HEK293 (cell line): ENCODE data around the gene ADGRL1.

Experiments used
- CTCF ChIA-PET: fragments of 350-600 bp; formaldehyde crosslinking; extraction: SDS; loops from one replicate; lab custom pipeline; 2021; ENCODE audit warnings: antibody characterized with exemption; lab: Yijun Ruan, JAX
- POLR2A ChIA-PET: fragments of 300-600 bp; formaldehyde crosslinking; extraction: SDS; loops from one replicate; lab custom pipeline; 2020; ENCODE audit warnings: antibody characterized with exemption, inconsistent platforms; lab: Yijun Ruan, JAX
- H3K27ac ChIP-seq: fragments of 200-500 bp; sonication (Bioruptor generic); 2 replicates; pipeline ENCODE4 v1.5.1; 2014; ENCODE audit warnings: low read depth, low read length, control low read depth, inconsistent platforms; ENCODE audit errors: extremely low read depth
- H3K36me3 ChIP-seq, 2 experiments: fragments of 200-500 bp in 1 of 2; sonication (Bioruptor generic) in 1 of 2; 1 replicate in 1 of 2; 2 replicates in 1 of 2; pipeline ENCODE4 v1.5.1; 2014 to 2017; ENCODE audit warnings: inconsistent platforms in 2 of 2, low read length in 2 of 2; ENCODE audit not compliant: control insufficient read depth in 2 of 2, insufficient read depth in 1 of 2
- H3K4me1 ChIP-seq: fragments of 200-500 bp; sonication (Bioruptor generic); 2 replicates; pipeline ENCODE4 v1.5.1; 2014; ENCODE audit warnings: mild to moderate bottlenecking, low read length, inconsistent platforms; ENCODE audit not compliant: control insufficient read depth, insufficient read depth
- H3K4me3 ChIP-seq: 2 replicates; pipeline ENCODE4 v1.5.1; 2011; ENCODE audit warnings: low read depth, mild to moderate bottlenecking, control low read depth, low read length, moderate library complexity
- H3K9me3 ChIP-seq: fragments of 200-500 bp; sonication (Bioruptor generic); 2 replicates; pipeline ENCODE4 v1.5.1; 2014; ENCODE audit warnings: low read depth, low read length, inconsistent platforms; ENCODE audit not compliant: control insufficient read depth, insufficient read depth
- EGR2 ChIP-seq: fragments of 450-650 bp; formaldehyde crosslinking; IDR thresholded peaks from 2 replicates; pipeline ENCODE4 v1.5.1; 2016; ENCODE audit warnings: low read depth, missing biosample characterization, missing genetic modification characterization
- HOXC10 ChIP-seq: sonication (generic); formaldehyde crosslinking; IDR thresholded peaks from 2 replicates; pipeline ENCODE4 v1.8.1; 2023; ENCODE audit warnings: mild to moderate bottlenecking, missing genetic modification reagents
- SALL2 ChIP-seq: fragments of 450-650 bp; formaldehyde crosslinking; IDR thresholded peaks from 2 replicates; pipeline ENCODE4 v1.5.0; 2017; ENCODE audit warnings: missing biosample characterization, mild to moderate bottlenecking, missing genetic modification characterization, borderline replicate concordance
- SP2 ChIP-seq: fragments of 450-650 bp; formaldehyde crosslinking; IDR thresholded peaks from 2 replicates; pipeline ENCODE4 v1.5.1; 2016; ENCODE audit warnings: missing biosample characterization, missing genetic modification characterization
- ZBTB1 ChIP-seq: fragments of 450-650 bp; formaldehyde crosslinking; IDR thresholded peaks from 2 replicates; pipeline ENCODE4 v1.5.1; 2016; ENCODE audit warnings: missing biosample characterization, missing genetic modification characterization
- ZBTB48 ChIP-seq: fragments of 450-650 bp; formaldehyde crosslinking; IDR thresholded peaks from 2 replicates; pipeline ENCODE4 v1.5.1; 2016; ENCODE audit warnings: missing biosample characterization, missing genetic modification characterization
- ZIC2 ChIP-seq: fragments of 450-650 bp; formaldehyde crosslinking; IDR thresholded peaks from 2 replicates; pipeline ENCODE4 v1.5.1; 2016; ENCODE audit warnings: missing biosample characterization, missing genetic modification characterization
- ZNF10 ChIP-seq: fragments of 450-650 bp; formaldehyde crosslinking; IDR thresholded peaks from 2 replicates; pipeline ENCODE4 v1.5.1; 2017; ENCODE audit warnings: missing biosample characterization, missing genetic modification characterization
- ZNF114 ChIP-seq: fragments of 450-650 bp; formaldehyde crosslinking; IDR thresholded peaks from 2 replicates; pipeline ENCODE4 v1.5.0; 2017; ENCODE audit warnings: missing biosample characterization, missing genetic modification characterization
- ZNF157 ChIP-seq: fragments of 450-650 bp; formaldehyde crosslinking; IDR thresholded peaks from 2 replicates; pipeline ENCODE4 v1.5.1; 2016; ENCODE audit warnings: missing biosample characterization, missing genetic modification characterization
- ZNF169 ChIP-seq: fragments of 450-650 bp; formaldehyde crosslinking; IDR thresholded peaks from 2 replicates; pipeline ENCODE4 v1.5.1; 2016; ENCODE audit warnings: missing biosample characterization, missing genetic modification characterization
- ZNF274 ChIP-seq, 2 experiments: fragments of 200-500 bp in 1 of 2; fragments of 450-650 bp in 1 of 2; sonication (Bioruptor generic) in 1 of 2; formaldehyde crosslinking in 1 of 2; IDR thresholded peaks; 2 replicates each; pipeline versions ENCODE4 v1.5.1 to v1.6.1; 2014 to 2016; ENCODE audit warnings: borderline replicate concordance in 1 of 2, inconsistent platforms in 1 of 2, low read length in 1 of 2, missing biosample characterization in 1 of 2, missing genetic modification characterization in 1 of 2
- ZNF354C ChIP-seq: fragments of 450-650 bp; formaldehyde crosslinking; IDR thresholded peaks from 2 replicates; pipeline ENCODE4 v1.5.1; 2016; ENCODE audit warnings: missing biosample characterization, missing genetic modification characterization, low read depth, borderline replicate concordance
- ZNF391 ChIP-seq: fragments of 450-650 bp; formaldehyde crosslinking; IDR thresholded peaks from 2 replicates; pipeline ENCODE4 v1.5.1; 2016; ENCODE audit warnings: low read depth, missing biosample characterization, missing genetic modification characterization, borderline replicate concordance
- ZNF501 ChIP-seq: fragments of 450-650 bp; formaldehyde crosslinking; IDR thresholded peaks from 2 replicates; pipeline ENCODE4 v1.5.1; 2016; ENCODE audit warnings: missing biosample characterization, missing genetic modification characterization
- ZNF529 ChIP-seq: fragments of 450-650 bp; formaldehyde crosslinking; IDR thresholded peaks from 2 replicates; pipeline ENCODE4 v1.5.1; 2017; ENCODE audit warnings: missing genetic modification characterization, missing biosample characterization; ENCODE audit not compliant: insufficient replicate concordance
- ZNF544 ChIP-seq: fragments of 450-650 bp; formaldehyde crosslinking; IDR thresholded peaks from 2 replicates; pipeline ENCODE4 v1.5.0; 2017; ENCODE audit warnings: missing biosample characterization, missing genetic modification characterization
- ZNF596 ChIP-seq: fragments of 450-650 bp; IDR thresholded peaks from 2 replicates; pipeline ENCODE4 v1.5.0; 2018; ENCODE audit warnings: missing biosample characterization, mild to moderate bottlenecking, missing genetic modification characterization, moderate library complexity
- ZNF777 ChIP-seq: fragments of 450-650 bp; formaldehyde crosslinking; IDR thresholded peaks from 2 replicates; pipeline ENCODE4 v1.5.1; 2017; ENCODE audit warnings: missing biosample characterization, missing genetic modification characterization, borderline replicate concordance
- ZNF792 ChIP-seq: fragments of 450-650 bp; formaldehyde crosslinking; IDR thresholded peaks from 2 replicates; pipeline ENCODE4 v1.5.1; 2016; ENCODE audit warnings: missing biosample characterization, missing genetic modification characterization
- TF ChIP-seq, protein P1 (sequence below): fragments of 450-650 bp; formaldehyde crosslinking; IDR thresholded peaks from 2 replicates; pipeline ENCODE4 v1.5.1; 2016; ENCODE audit warnings: missing biosample characterization, missing genetic modification characterization, borderline replicate concordance
- TF ChIP-seq, protein P2 (sequence below): fragments of 450-650 bp; formaldehyde crosslinking; IDR thresholded peaks from 2 replicates; pipeline ENCODE4 v1.5.1; 2016; ENCODE audit warnings: missing biosample characterization, missing genetic modification characterization
- TF ChIP-seq, protein P3 (sequence below): fragments of 450-650 bp; formaldehyde crosslinking; IDR thresholded peaks from 2 replicates; pipeline ENCODE4 v1.5.1; 2016; ENCODE audit warnings: missing biosample characterization, missing genetic modification characterization
- TF ChIP-seq, protein P4 (sequence below): sonication (generic); formaldehyde crosslinking; IDR thresholded peaks from 2 replicates; pipeline ENCODE4 v1.8.1; 2022; ENCODE audit warnings: mild to moderate bottlenecking, moderate library complexity, missing genetic modification reagents
- TF ChIP-seq, protein P5 (sequence below): fragments of 450-650 bp; formaldehyde crosslinking; IDR thresholded peaks from 2 replicates; pipeline ENCODE4 v1.5.1; 2017; ENCODE audit warnings: missing biosample characterization, missing genetic modification characterization

The ADGRL1 gene

DNA sequence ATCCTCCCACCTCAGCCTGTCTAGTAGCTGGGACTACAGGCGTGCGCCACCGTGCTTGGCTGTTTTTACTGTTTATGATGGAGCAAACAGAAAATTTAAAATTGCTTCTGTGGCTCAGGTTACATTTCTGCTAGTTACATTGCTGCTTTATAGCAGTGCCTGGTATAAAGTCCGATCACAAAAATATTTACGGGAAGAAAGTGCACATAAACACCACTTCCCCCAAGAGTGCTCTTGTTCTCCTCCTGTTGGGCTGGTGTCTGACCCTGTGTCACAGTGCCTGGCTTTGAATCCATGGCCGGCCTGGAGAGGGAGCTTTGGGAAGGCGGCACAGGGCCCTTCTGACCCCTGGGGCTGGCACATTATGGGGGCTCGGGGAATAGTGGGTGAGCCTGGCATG lies 100.3 kb downstream of the ADGRL1 start:
- POLR2A ChIA-PET, result no interaction called here
- Histone ChIP-seq H3K4me1 (no peaks in the 10 kb centered on the region), H3K9me3 (no peaks in the 10 kb centered on the region), H3K27ac (no peak overlapping the region), H3K4me3 (no peak overlapping the region), H3K36me3 (peaks cover 11 to 54% of the 10 kb centered on the region in 2 experiments; a peak in 2 of 3 replicates)
- TF ChIP-seq EGR2 (tag by site-specific recombination) (no peak), ZNF529 (tag by site-specific recombination) (no peak), ZIC2 (tag by site-specific recombination) (no peak), ZNF596 (tag by site-specific recombination) (no peak), ZNF792 (tag by site-specific recombination) (no peak), ZNF501 (no peak), SP2 (tag by site-specific recombination) (no peak), ZNF777 (tag by site-specific recombination) (no peak), SALL2 (tag by site-specific recombination) (no peak), ZNF274 (IDR thresholded peaks at IDR 0.05; ENCODE audit: low read length) (no peak), ZNF274 (tag by site-specific recombination; IDR thresholded peaks at IDR 0.05; ENCODE audit: borderline replicate concordance) (no peak), HOXC10 (CRISPR knock-in tag) (no peak), ZBTB1 (tag by site-specific recombination) (no peak), ZNF354C (tag by site-specific recombination) (no peak)
- TF ChIP-seq, protein P1, sequence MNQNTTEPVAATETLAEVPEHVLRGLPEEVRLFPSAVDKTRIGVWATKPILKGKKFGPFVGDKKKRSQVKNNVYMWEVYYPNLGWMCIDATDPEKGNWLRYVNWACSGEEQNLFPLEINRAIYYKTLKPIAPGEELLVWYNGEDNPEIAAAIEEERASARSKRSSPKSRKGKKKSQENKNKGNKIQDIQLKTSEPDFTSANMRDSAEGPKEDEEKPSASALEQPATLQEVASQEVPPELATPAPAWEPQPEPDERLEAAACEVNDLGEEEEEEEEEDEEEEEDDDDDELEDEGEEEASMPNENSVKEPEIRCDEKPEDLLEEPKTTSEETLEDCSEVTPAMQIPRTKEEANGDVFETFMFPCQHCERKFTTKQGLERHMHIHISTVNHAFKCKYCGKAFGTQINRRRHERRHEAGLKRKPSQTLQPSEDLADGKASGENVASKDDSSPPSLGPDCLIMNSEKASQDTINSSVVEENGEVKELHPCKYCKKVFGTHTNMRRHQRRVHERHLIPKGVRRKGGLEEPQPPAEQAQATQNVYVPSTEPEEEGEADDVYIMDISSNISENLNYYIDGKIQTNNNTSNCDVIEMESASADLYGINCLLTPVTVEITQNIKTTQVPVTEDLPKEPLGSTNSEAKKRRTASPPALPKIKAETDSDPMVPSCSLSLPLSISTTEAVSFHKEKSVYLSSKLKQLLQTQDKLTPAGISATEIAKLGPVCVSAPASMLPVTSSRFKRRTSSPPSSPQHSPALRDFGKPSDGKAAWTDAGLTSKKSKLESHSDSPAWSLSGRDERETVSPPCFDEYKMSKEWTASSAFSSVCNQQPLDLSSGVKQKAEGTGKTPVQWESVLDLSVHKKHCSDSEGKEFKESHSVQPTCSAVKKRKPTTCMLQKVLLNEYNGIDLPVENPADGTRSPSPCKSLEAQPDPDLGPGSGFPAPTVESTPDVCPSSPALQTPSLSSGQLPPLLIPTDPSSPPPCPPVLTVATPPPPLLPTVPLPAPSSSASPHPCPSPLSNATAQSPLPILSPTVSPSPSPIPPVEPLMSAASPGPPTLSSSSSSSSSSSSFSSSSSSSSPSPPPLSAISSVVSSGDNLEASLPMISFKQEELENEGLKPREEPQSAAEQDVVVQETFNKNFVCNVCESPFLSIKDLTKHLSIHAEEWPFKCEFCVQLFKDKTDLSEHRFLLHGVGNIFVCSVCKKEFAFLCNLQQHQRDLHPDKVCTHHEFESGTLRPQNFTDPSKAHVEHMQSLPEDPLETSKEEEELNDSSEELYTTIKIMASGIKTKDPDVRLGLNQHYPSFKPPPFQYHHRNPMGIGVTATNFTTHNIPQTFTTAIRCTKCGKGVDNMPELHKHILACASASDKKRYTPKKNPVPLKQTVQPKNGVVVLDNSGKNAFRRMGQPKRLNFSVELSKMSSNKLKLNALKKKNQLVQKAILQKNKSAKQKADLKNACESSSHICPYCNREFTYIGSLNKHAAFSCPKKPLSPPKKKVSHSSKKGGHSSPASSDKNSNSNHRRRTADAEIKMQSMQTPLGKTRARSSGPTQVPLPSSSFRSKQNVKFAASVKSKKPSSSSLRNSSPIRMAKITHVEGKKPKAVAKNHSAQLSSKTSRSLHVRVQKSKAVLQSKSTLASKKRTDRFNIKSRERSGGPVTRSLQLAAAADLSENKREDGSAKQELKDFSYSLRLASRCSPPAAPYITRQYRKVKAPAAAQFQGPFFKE (tag by site-specific recombination), result no peak
- CTCF ChIA-PET, result interaction anchor here (1.1 kb wide), 2 partner anchors 31 to 90 kb away, joined by 3 read pairs; partner anchors contain the start of gene ASF1B

DNA sequence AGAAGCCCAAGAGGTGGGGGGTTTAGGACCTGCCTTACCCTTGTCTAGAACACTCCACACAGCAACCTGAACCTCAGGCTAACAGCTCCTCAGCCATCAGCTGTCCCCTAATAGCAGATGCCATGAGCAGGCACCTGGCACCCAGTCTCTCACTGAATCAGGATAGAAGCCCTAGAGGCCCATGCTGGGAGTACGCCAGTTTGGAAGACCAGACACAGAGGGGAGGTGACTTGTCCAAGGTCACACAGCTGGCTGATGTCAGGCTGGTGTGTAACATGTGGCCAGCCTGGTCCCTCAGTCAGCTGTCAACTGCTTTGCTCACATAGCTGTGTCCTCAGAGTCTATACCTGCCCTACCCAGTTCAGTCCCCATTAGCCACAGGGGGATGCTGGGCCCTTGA lies 102.7 kb downstream of the ADGRL1 start:
- ChIA-PET CTCF (interaction anchor here (0.6 kb wide), 1 partner anchor 218 kb away, joined by 5 read pairs; no protein-coding TSS in a partner anchor), POLR2A (interaction anchor here (1.8 kb wide), 1 partner anchor 33 kb away, joined by 5 read pairs; the partner anchor contains the start of gene ASF1B)
- Histone ChIP-seq H3K36me3 (peaks cover 24 to 62% of the 10 kb centered on the region in 2 experiments; a peak in 2 of 3 replicates), H3K27ac (no peak overlapping the region), H3K4me3 (no peak overlapping the region), H3K4me1 (no peaks in the 10 kb centered on the region), H3K9me3 (no peaks in the 10 kb centered on the region)
- TF ChIP-seq, protein P2, sequence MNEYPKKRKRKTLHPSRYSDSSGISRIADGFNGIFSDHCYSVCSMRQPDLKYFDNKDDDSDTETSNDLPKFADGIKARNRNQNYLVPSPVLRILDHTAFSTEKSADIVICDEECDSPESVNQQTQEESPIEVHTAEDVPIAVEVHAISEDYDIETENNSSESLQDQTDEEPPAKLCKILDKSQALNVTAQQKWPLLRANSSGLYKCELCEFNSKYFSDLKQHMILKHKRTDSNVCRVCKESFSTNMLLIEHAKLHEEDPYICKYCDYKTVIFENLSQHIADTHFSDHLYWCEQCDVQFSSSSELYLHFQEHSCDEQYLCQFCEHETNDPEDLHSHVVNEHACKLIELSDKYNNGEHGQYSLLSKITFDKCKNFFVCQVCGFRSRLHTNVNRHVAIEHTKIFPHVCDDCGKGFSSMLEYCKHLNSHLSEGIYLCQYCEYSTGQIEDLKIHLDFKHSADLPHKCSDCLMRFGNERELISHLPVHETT (tag by site-specific recombination), result no peak
- TF ChIP-seq ZNF544 (tag by site-specific recombination) (no peak), ZBTB48 (tag by site-specific recombination) (no peak), ZNF169 (tag by site-specific recombination) (no peak), ZNF157 (tag by site-specific recombination) (no peak), ZNF10 (no peak), ZNF114 (tag by site-specific recombination) (no peak), ZNF391 (tag by site-specific recombination) (no peak)
- TF ChIP-seq, protein P3, sequence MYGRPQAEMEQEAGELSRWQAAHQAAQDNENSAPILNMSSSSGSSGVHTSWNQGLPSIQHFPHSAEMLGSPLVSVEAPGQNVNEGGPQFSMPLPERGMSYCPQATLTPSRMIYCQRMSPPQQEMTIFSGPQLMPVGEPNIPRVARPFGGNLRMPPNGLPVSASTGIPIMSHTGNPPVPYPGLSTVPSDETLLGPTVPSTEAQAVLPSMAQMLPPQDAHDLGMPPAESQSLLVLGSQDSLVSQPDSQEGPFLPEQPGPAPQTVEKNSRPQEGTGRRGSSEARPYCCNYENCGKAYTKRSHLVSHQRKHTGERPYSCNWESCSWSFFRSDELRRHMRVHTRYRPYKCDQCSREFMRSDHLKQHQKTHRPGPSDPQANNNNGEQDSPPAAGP (tag by site-specific recombination), result no peak
- TF ChIP-seq, protein P4, sequence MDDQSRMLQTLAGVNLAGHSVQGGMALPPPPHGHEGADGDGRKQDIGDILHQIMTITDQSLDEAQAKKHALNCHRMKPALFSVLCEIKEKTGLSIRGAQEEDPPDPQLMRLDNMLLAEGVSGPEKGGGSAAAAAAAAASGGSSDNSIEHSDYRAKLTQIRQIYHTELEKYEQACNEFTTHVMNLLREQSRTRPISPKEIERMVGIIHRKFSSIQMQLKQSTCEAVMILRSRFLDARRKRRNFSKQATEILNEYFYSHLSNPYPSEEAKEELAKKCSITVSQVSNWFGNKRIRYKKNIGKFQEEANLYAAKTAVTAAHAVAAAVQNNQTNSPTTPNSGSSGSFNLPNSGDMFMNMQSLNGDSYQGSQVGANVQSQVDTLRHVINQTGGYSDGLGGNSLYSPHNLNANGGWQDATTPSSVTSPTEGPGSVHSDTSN (CRISPR knock-in tag), result no peak
- TF ChIP-seq, protein P5, sequence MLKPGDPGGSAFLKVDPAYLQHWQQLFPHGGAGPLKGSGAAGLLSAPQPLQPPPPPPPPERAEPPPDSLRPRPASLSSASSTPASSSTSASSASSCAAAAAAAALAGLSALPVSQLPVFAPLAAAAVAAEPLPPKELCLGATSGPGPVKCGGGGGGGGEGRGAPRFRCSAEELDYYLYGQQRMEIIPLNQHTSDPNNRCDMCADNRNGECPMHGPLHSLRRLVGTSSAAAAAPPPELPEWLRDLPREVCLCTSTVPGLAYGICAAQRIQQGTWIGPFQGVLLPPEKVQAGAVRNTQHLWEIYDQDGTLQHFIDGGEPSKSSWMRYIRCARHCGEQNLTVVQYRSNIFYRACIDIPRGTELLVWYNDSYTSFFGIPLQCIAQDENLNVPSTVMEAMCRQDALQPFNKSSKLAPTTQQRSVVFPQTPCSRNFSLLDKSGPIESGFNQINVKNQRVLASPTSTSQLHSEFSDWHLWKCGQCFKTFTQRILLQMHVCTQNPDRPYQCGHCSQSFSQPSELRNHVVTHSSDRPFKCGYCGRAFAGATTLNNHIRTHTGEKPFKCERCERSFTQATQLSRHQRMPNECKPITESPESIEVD, result no peak
